Fibroblast of skin of left biceps (primary cell): ENCODE results near the gene EEIG1.

Experiments
- DNase-seq, 2 experiments: peaks; one replicate each; pipeline ENCODE4 v3.0.0-alpha.2; 2013; ENCODE audit warnings: low read depth in 2 of 2

Gene EEIG1

GRCh38 chr9:127959841-127960409 is 20.9 kb downstream of the EEIG1 start:
- no peak for DNase-seq

- no peak for DNase-seq
Observed at GRCh38 chr9:127959398-127959797, 21.4 kb downstream of the EEIG1 start.

- DNase-seq, result no peak
Observed at GRCh38 chr9:127958728-127959127, 22.1 kb downstream of the EEIG1 start.

- DNase-seq, result no peak
Observed at GRCh38 chr9:127955294-127956015, 25.3 kb downstream of the EEIG1 start.

- no peak for DNase-seq
Observed at GRCh38 chr9:127954831-127955293, 25.9 kb downstream of the EEIG1 start.

GRCh38 chr9:127953768-127954505 is 26.9 kb downstream of the EEIG1 start:
- no peak for DNase-seq

GRCh38 chr9:127953154-127953553 is 27.6 kb downstream of the EEIG1 start:
- no peak for DNase-seq

- no peak for DNase-seq
Observed at GRCh38 chr9:127950513-127951289, 30.1 kb downstream of the EEIG1 start.

GRCh38 chr9:127949827-127950512 is 30.8 kb downstream of the EEIG1 start:
- DNase-seq, result no peak

GRCh38 chr9:127947841-127948710 is 32.7 kb downstream of the EEIG1 start:
- no peak for DNase-seq

GRCh38 chr9:127946728-127947127 is 34.1 kb downstream of the EEIG1 start:
- no peak for DNase-seq

- no peak for DNase-seq
Observed at GRCh38 chr9:127945942-127946341, 34.8 kb downstream of the EEIG1 start.

GRCh38 chr9:127945338-127945737 is 35.5 kb downstream of the EEIG1 start:
- DNase-seq, result no peak

- DNase-seq, result no peak
Observed at GRCh38 chr9:127944586-127945218, 36.1 kb downstream of the EEIG1 start.

- DNase-seq, result no peak
Observed at GRCh38 chr9:127943731-127944144, 37.1 kb downstream of the EEIG1 start.

- no peak for DNase-seq
Observed at GRCh38 chr9:127943011-127943662, 37.7 kb downstream of the EEIG1 start.

GRCh38 chr9:127942216-127943010 is 38.4 kb downstream of the EEIG1 start:
- DNase-seq, result no peak

- DNase-seq, result no peak
Observed at GRCh38 chr9:127941961-127942215, 38.9 kb downstream of the EEIG1 start.
